GM12874 (cell line): ENCODE data around the gene PARK7.

Experiments used
- CTCF ChIP-seq: IDR thresholded peaks from 2 replicates; pipeline ENCODE4 v1.5.1; 2011; ENCODE audit warnings: low read depth, mild to moderate bottlenecking, control low read depth, low read length, moderate library complexity; ENCODE audit not compliant: insufficient read depth

PARK7 gene

GRCh38 chr1:8015809-8016165, 54.3 kb downstream of the PARK7 start:
- TF ChIP-seq CTCF = no peak

GRCh38 chr1:8016210-8016894, 54.8 kb downstream of the PARK7 start:
- no peak for TF ChIP-seq CTCF

- TF ChIP-seq CTCF = no peak
These were observed 55.4 kb downstream of the PARK7 start for GRCh38 chr1:8016895-8017241.

GRCh38 chr1:8017495-8018197, 56.1 kb downstream of the PARK7 start:
- TF ChIP-seq CTCF = no peak

- TF ChIP-seq CTCF = no peak
These were observed 57.1 kb downstream of the PARK7 start for GRCh38 chr1:8018492-8019228.

- TF ChIP-seq CTCF = no peak
These were observed 57.7 kb downstream of the PARK7 start for GRCh38 chr1:8019229-8019620.

- TF ChIP-seq CTCF = no peak
These were observed 58.5 kb downstream of the PARK7 start for GRCh38 chr1:8020032-8020431.
